Bronchial epithelial cell (primary cell): Measurements from ENCODE around the gene TESK2. TPM values are rescaled to one million over a fixed set of nuclear protein-coding genes. Genes with fewer than 3 reads are reported as not detected.
A peak's percentile ranks its signal among the peaks of the same experiment; 100 is the strongest.

Experiments
- DNase-seq: peaks from one replicate; pipeline ENCODE4 v3.0.0-alpha.2; 2010; ENCODE audit warnings: low read depth
- FAIRE-seq: peaks from 2 replicates; lab custom pipeline; 2011; peaks lifted over from hg19 to GRCh38; lab: Jason Lieb, UNC
- H3K27me3 ChIP-seq: 2 replicates; pipeline ENCODE4 v1.5.1; 2011; ENCODE audit warnings: low read length; ENCODE audit not compliant: control insufficient read depth, insufficient read depth
- H3K36me3 ChIP-seq: 2 replicates; pipeline ENCODE4 v1.5.1; 2011; ENCODE audit warnings: low read length; ENCODE audit not compliant: control insufficient read depth, insufficient read depth
- H3K4me3 ChIP-seq: 2 replicates; pipeline ENCODE4 v1.5.1; 2011; ENCODE audit warnings: mild to moderate bottlenecking, low read depth, low read length, control low read depth
- total RNA-seq: library from RNA; depleted of rRNA; stranded (reverse); fragments of >200 nt; gene quantifications from 2 replicates; pipeline ENCODE4 v1.2.1, GENCODE V29; 2014
- TF ChIP-seq, protein P1 (sequence below): IDR thresholded peaks from 2 replicates; pipeline ENCODE4 v1.5.1; 2011; ENCODE audit warnings: mild to moderate bottlenecking, moderate library complexity, low read length, control low read depth, inconsistent platforms; ENCODE audit not compliant: insufficient read depth, severe bottlenecking

TESK2 gene
- total RNA-seq, 1 donor from 2014 or later, result 1.6 TPM

GRCh38 chr1:45304311-45305081 is 186.5 kb downstream of the TESK2 start:
- H3K27me3 ChIP-seq, result no peaks in the 10 kb centered on the region
- no peaks in the 10 kb centered on the region for H3K36me3 ChIP-seq
- DNase-seq (peak; percentile 32), FAIRE-seq (no peak)
- peak overlapping the region; percentile 75 for H3K4me3 ChIP-seq
- TF ChIP-seq, protein P1, sequence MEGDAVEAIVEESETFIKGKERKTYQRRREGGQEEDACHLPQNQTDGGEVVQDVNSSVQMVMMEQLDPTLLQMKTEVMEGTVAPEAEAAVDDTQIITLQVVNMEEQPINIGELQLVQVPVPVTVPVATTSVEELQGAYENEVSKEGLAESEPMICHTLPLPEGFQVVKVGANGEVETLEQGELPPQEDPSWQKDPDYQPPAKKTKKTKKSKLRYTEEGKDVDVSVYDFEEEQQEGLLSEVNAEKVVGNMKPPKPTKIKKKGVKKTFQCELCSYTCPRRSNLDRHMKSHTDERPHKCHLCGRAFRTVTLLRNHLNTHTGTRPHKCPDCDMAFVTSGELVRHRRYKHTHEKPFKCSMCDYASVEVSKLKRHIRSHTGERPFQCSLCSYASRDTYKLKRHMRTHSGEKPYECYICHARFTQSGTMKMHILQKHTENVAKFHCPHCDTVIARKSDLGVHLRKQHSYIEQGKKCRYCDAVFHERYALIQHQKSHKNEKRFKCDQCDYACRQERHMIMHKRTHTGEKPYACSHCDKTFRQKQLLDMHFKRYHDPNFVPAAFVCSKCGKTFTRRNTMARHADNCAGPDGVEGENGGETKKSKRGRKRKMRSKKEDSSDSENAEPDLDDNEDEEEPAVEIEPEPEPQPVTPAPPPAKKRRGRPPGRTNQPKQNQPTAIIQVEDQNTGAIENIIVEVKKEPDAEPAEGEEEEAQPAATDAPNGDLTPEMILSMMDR, result no peak

- Histone ChIP-seq H3K36me3 (no peaks in the 10 kb centered on the region), H3K27me3 (no peaks in the 10 kb centered on the region), H3K4me3 (peak overlapping the region; percentile 75)
- peak; percentile 89 for DNase-seq
- TF ChIP-seq, protein P1, result peak; percentile 68
- no peak for FAIRE-seq
These were observed 187.2 kb downstream of the TESK2 start for GRCh38 chr1:45303520-45304310.

DNA sequence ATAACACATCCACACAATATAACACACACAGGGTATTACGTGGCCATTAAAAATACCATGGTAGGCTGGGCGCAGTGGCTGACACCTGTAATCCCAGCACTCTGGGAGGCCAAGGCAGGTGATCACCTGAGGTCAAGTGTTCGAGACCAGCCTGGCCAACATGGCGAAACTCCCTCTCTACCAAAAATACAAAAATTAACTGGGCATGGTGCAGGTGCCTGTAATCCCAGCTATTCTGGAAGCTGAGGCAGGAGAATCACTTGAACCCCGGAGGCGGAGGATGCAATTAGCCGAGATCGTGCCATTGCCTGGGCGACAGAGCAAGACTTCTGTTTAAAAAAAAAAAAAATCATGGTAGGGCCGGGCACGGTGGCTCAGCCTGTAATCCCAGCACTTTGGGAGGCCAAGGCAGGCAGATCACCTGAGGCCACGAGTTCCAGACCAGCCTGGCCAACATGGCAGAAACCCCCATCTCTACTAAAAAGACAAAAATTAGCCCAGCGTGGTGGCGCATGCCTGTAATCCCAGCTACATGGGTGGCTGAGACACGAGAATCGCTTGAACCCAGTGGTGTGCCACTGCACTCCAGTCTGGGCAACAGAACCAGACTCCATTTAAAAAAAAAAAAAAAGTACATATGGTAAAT is 188.3 kb downstream of the TESK2 start:
- DNase-seq (no peak), FAIRE-seq (no peak)
- TF ChIP-seq, protein P1, result no peak
- Histone ChIP-seq H3K36me3 (no peaks in the 10 kb centered on the region), H3K4me3 (peak overlapping the region; percentile 75), H3K27me3 (no peaks in the 10 kb centered on the region)

GRCh38 chr1:45300669-45300997 is 190.3 kb downstream of the TESK2 start:
- H3K36me3 ChIP-seq, result no peaks in the 10 kb centered on the region
- no peaks in the 10 kb centered on the region for H3K27me3 ChIP-seq
- FAIRE-seq (no peak), DNase-seq (no peak)
- TF ChIP-seq, protein P1, result no peak
- H3K4me3 ChIP-seq, result no peak overlapping the region

DNA sequence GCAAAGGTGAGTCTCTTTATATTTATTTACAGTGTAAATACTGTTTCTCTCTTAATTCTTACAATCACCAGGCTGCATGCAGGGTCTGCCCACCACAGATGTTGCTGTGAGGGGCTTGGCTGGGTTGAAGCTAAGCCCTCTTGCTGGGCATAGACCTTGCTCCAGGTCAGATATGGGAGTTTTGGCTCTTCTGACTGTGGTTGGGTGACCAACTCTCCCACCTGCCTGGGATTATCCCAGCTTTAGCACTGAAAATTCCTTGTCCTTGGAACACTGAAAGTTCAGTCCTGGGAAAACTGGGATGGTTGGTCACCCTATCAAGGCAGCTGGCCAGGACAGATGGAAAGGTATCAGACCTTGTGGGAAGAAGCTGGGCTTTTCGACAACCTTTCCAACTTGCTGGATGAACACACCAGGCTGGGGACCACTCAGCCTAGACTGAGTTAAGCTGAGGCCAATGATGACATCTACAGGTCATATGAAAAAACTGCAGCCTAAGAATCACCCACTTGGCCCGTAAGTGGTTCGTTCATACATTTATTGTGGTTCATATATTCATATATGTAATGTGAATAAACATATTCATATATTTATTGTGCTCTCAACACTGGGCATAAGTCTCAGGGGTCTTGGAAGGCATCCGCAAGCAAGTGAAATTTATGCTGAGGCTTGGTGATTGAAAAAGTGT is 190.8 kb downstream of the TESK2 start:
- no peak for FAIRE-seq
- DNase-seq, result peak; percentile 67

More for the DNA sequence above, 190.8 kb downstream of the TESK2 start:
- TF ChIP-seq, protein P1, result peak; percentile 69
- Histone ChIP-seq H3K36me3 (no peaks in the 10 kb centered on the region), H3K27me3 (no peaks in the 10 kb centered on the region), H3K4me3 (no peak overlapping the region)
